Right lobe of liver (tissue), 4 donors: ENCODE results near the gene URGCP.

Experiments
- CTCF ChIP-seq, 4 donors: fragments of 200-600 bp in 3 of 4; fragments of 450-650 bp in 1 of 4; IDR thresholded peaks; one replicate each; pipeline versions ENCODE4 v1.5.1 to v1.8.0; 2016 to 2022; ENCODE audit warnings: antibody characterized with exemption in 4 of 4, mild to moderate bottlenecking in 2 of 4
- POLR2A ChIP-seq: fragments of 450-650 bp; IDR thresholded peaks from one replicate; pipeline ENCODE4 v1.6.1; 2017; ENCODE audit warnings: antibody characterized with exemption, mild to moderate bottlenecking
- donor health status: DM: no; HTN: no; CAD: no.
- donor health status: DM: no; HTN: no; CAD: no.
- donor health status: DM: no; HTN: yes; CAD: no.

GRCh38 chr7:43890468-43890867 is 15.9 kb downstream of the URGCP start:
- TF ChIP-seq POLR2A (no peak), CTCF (IDR thresholded peaks at IDR 0.05) (no peak)
